ENCODE data around the gene APPBP2. TPM values are rescaled to one million over a fixed set of nuclear protein-coding genes. Genes with fewer than 3 reads are reported as not detected.
"Not testable (repeated sequence)": the region's sequence is repeated elsewhere in the genome, so short reads cannot be mapped to it uniquely, and the experiment has no call there.

The APPBP2 gene
- total RNA-seq, 2 experiments from 2014 or later = 18.5 to 18.7 TPM

DNA sequence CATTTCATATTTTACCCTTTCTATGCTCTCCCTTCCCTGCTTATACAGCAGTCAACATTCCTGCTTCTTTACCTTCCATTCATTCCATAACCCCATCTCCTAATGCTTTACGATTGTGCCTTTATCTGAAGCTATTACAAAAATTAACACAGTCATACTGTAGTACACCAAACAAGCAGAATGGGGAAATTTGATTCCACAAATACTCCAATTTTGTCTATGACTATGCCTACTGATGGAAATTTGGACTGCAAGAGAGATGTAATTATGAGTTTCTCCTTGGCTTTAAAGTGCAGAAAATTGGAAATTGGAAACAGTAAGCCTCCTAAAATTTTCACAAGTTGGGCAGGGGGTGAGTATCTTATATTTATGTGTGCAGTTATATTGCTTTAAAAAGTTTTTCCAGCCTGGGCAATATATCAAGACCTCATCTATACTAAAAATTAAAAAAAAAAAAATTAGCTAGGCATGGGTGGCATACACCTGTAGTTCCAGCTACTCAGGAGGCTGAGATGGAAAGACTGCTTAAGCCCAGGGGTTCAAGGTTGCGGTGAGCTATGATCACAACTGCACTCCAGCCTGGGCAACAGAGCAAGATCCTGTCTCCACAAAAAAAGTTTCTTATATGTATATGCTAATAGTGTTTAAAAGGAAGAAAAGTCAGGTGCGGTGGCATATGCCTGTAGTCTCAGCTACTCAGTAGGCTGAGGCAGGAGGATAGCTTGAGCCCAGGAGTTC lies 3.0 kb downstream of the APPBP2 start:
- intact Hi-C loops (cut with DNase I, micrococcal nuclease) = loop anchor here in 1 of 2 experiments (10.0 kb wide), 1 partner anchor 1342 kb away; the partner anchor contains the start of gene BRIP1
- Histone ChIP-seq H3K36me3 (ENCODE audit: insufficient read depth, low read length) (peaks cover 17% of the 10 kb centered on the region), H3K9me3 (ENCODE audit: control insufficient read depth in 1 of 2, insufficient read depth in 1 of 2, low read length in 2 of 2) (no peaks in the 10 kb centered on the region), H3K27me3 (ENCODE audit: control insufficient read depth in 1 of 2, insufficient read depth in 2 of 2, low read length in 2 of 2) (no peaks in the 10 kb centered on the region), H3K4me3 (ENCODE audit: low read length) (no peak overlapping the region), H3K4me1 (ENCODE audit: insufficient read depth, low read length) (peaks cover 22% of the 10 kb centered on the region), H3K27ac (ENCODE audit: low read depth in 1 of 2, low read length in 2 of 2) (no peak overlapping the region)
- no peaks in the 10 kb centered on the region for H3K9me3 Mint-ChIP-seq
- no peak for DNase-seq
- H3K27ac Mint-ChIP-seq = peak overlapping the region; percentile 63
- TF ChIP-seq, protein P1, sequence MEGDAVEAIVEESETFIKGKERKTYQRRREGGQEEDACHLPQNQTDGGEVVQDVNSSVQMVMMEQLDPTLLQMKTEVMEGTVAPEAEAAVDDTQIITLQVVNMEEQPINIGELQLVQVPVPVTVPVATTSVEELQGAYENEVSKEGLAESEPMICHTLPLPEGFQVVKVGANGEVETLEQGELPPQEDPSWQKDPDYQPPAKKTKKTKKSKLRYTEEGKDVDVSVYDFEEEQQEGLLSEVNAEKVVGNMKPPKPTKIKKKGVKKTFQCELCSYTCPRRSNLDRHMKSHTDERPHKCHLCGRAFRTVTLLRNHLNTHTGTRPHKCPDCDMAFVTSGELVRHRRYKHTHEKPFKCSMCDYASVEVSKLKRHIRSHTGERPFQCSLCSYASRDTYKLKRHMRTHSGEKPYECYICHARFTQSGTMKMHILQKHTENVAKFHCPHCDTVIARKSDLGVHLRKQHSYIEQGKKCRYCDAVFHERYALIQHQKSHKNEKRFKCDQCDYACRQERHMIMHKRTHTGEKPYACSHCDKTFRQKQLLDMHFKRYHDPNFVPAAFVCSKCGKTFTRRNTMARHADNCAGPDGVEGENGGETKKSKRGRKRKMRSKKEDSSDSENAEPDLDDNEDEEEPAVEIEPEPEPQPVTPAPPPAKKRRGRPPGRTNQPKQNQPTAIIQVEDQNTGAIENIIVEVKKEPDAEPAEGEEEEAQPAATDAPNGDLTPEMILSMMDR (IDR thresholded peaks at IDR 0.05) = no peak
- H3K27me3 Mint-ChIP-seq = no peaks in the 10 kb centered on the region
- ATAC-seq (ENCODE audit: poor library complexity) = no peak
- ChIA-PET POLR2A (no interaction called here), CTCF (interaction anchor here (1.0 kb wide), 1 partner anchor 78 kb away, joined by 4 read pairs; no protein-coding TSS in a partner anchor)
- peaks cover 72% of the 10 kb centered on the region for H3K4me1 Mint-ChIP-seq (ENCODE audit: low read depth)
- peaks cover 43% of the 10 kb centered on the region for H3K36me3 Mint-ChIP-seq (ENCODE audit: low read depth)
- H3K4me3 Mint-ChIP-seq = peak overlapping the region; percentile 64

- Histone ChIP-seq H3K4me3 (ENCODE audit: low read length) (no peak overlapping the region), H3K4me1 (ENCODE audit: insufficient read depth, low read length) (peaks cover 17% of the 10 kb centered on the region), H3K27me3 (ENCODE audit: control insufficient read depth in 1 of 2, insufficient read depth in 2 of 2, low read length in 2 of 2) (no peaks in the 10 kb centered on the region), H3K27ac (ENCODE audit: low read depth in 1 of 2, low read length in 2 of 2) (no peak overlapping the region), H3K9me3 (ENCODE audit: control insufficient read depth in 1 of 2, insufficient read depth in 1 of 2, low read length in 2 of 2) (no peaks in the 10 kb centered on the region), H3K36me3 (ENCODE audit: insufficient read depth, low read length) (peaks cover 17% of the 10 kb centered on the region)
- Mint-ChIP-seq H3K9me3 (no peaks in the 10 kb centered on the region), H3K27ac (no peak overlapping the region), H3K4me3 (no peak overlapping the region), H3K36me3 (ENCODE audit: low read depth) (peaks cover 49% of the 10 kb centered on the region), H3K27me3 (no peaks in the 10 kb centered on the region), H3K4me1 (ENCODE audit: low read depth) (peaks cover 68% of the 10 kb centered on the region)
- intact Hi-C loops (cut with DNase I, micrococcal nuclease) = loop anchor here in 1 of 2 experiments (10.0 kb wide), 1 partner anchor 1345 kb away; the partner anchor contains the start of gene BRIP1
- no peak for DNase-seq
- ATAC-seq (ENCODE audit: poor library complexity) = no peak
- TF ChIP-seq, protein P1 (IDR thresholded peaks at IDR 0.05) = no peak
- ChIA-PET POLR2A (no interaction called here), CTCF (no interaction called here)
Observed at GRCh38 chr17:60519795-60520194, 6.2 kb downstream of the APPBP2 start.

DNA sequence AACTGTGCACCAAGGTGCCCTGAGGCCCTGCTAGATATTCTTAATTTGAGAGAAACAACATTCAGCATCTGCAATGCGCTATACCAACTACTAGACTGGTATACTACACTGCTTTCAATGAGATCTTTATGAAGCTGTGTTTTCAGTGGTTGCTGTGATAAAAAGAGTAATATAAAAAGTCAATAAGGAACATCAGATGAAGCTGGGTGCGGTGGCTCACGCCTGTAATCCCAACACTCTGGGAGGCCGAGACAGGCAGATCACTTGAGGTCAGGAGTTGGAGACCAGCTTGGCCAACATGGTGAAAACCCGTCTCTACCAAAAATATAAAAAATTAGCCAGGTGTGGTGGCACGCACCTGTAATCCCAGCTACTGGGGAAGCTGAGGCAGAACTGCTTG lies 10.4 kb downstream of the APPBP2 start:
- H3K27me3 ChIP-seq (ENCODE audit: control insufficient read depth in 1 of 2, insufficient read depth in 2 of 2, low read length in 2 of 2); POLR2A ChIA-PET; H3K9me3 Mint-ChIP-seq; DNase-seq; H3K27ac Mint-ChIP-seq; H3K4me3 Mint-ChIP-seq; H3K4me3 ChIP-seq (ENCODE audit: low read length); CTCF ChIA-PET; ATAC-seq (ENCODE audit: poor library complexity); intact Hi-C loops (cut with DNase I, micrococcal nuclease); H3K4me1 ChIP-seq (ENCODE audit: insufficient read depth, low read length); H3K9me3 ChIP-seq (ENCODE audit: control insufficient read depth in 1 of 2, insufficient read depth in 1 of 2, low read length in 2 of 2); H3K27me3 Mint-ChIP-seq: not testable (repeated sequence)
- Mint-ChIP-seq H3K36me3 (ENCODE audit: low read depth) (peaks cover 61% of the 10 kb centered on the region), H3K4me1 (ENCODE audit: low read depth) (peaks cover 53% of the 10 kb centered on the region)
- Histone ChIP-seq H3K36me3 (ENCODE audit: insufficient read depth, low read length) (peaks cover 29% of the 10 kb centered on the region), H3K27ac (ENCODE audit: low read depth in 1 of 2, low read length in 2 of 2) (peak overlapping the region in 1 of 2 donors; percentile 0)

GRCh38 chr17:60515199-60515598 lies 10.8 kb downstream of the APPBP2 start:
- H3K4me3 Mint-ChIP-seq; H3K9me3 ChIP-seq (ENCODE audit: control insufficient read depth in 1 of 2, insufficient read depth in 1 of 2, low read length in 2 of 2); H3K4me3 ChIP-seq (ENCODE audit: low read length); DNase-seq; H3K27me3 ChIP-seq (ENCODE audit: control insufficient read depth in 1 of 2, insufficient read depth in 2 of 2, low read length in 2 of 2); POLR2A ChIA-PET; H3K27me3 Mint-ChIP-seq; intact Hi-C loops (cut with DNase I, micrococcal nuclease); CTCF ChIA-PET; H3K9me3 Mint-ChIP-seq; H3K27ac Mint-ChIP-seq; ATAC-seq (ENCODE audit: poor library complexity): not testable (repeated sequence)
- H3K36me3 ChIP-seq (ENCODE audit: insufficient read depth, low read length) = peaks cover 32% of the 10 kb centered on the region
- H3K36me3 Mint-ChIP-seq (ENCODE audit: low read depth) = peaks cover 58% of the 10 kb centered on the region
- H3K27ac ChIP-seq (ENCODE audit: low read depth in 1 of 2, low read length in 2 of 2) = peak overlapping the region in 1 of 2 donors; percentile 0
- H3K4me1 Mint-ChIP-seq (ENCODE audit: low read depth) = peaks cover 51% of the 10 kb centered on the region
- H3K4me1 ChIP-seq (ENCODE audit: insufficient read depth, low read length) = peaks cover 12% of the 10 kb centered on the region

All from CD4-positive, alpha-beta T cell (primary cell).